Measurements from ENCODE around the gene USP3. TPM values are rescaled to one million over a fixed set of nuclear protein-coding genes. Genes with fewer than 3 reads are reported as not detected.

Gene USP3
- total and polyA plus RNA-seq, 2 of the 13 experiments (the other 11 are each of a cell fraction or from before 2014, with no cell fraction given): 14.3 to 61.2 TPM

DNA sequence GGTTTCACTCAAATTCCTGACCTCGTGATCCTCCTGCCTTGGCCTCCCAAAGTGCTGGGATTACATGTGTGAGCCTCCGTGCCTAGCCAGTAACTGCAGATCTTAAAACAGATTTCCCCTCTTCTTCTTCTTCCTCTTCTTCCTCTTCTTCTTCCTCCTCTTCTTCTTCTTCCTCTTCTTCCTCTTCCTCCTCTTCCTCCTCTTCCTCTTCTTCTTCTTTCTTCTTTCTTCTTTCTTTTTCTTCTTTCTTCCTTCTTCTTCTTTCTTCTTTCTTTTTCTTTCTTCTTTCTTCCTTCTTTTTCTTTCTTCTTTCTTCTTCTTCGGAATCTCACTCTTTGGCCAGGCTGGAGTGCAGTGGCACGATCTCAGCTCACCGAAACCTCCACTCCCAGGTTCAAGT is 7.8 kb downstream of the USP3 start (continued):
- TF ChIP-seq ZNF281 (CRISPR knock-in tag; IDR thresholded peaks at IDR 0.05; ENCODE audit: borderline replicate concordance) (no peak), BATF2 (CRISPR knock-in tag; IDR thresholded peaks at IDR 0.05) (no peak), ZNF3 (CRISPR knock-in tag; IDR thresholded peaks at IDR 0.05) (no peak), XRCC5 (optimal IDR thresholded peaks at IDR 0.05; ENCODE audit: low read length) (no peak), ASH2L (IDR thresholded peaks at IDR 0.05; ENCODE audit: insufficient read length, low read depth, low read length) (no peak), PRMT3 (CRISPR knock-in tag; IDR thresholded peaks at IDR 0.05; ENCODE audit: borderline replicate concordance, low read depth) (no peak), ZNF552 (CRISPR knock-in tag; IDR thresholded peaks at IDR 0.05; ENCODE audit: borderline replicate concordance) (no peak), ZNF564 (CRISPR knock-in tag; IDR thresholded peaks at IDR 0.05) (no peak)
- TF ChIP-seq, protein P1, sequence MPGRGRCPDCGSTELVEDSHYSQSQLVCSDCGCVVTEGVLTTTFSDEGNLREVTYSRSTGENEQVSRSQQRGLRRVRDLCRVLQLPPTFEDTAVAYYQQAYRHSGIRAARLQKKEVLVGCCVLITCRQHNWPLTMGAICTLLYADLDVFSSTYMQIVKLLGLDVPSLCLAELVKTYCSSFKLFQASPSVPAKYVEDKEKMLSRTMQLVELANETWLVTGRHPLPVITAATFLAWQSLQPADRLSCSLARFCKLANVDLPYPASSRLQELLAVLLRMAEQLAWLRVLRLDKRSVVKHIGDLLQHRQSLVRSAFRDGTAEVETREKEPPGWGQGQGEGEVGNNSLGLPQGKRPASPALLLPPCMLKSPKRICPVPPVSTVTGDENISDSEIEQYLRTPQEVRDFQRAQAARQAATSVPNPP (CRISPR knock-in tag; IDR thresholded peaks at IDR 0.05): no peak

GRCh38 chr15:63513271-63513670 is 8.9 kb downstream of the USP3 start:
- FAIRE-seq: no peak
- BruUV-seq (replicated peaks): no TSS peak
- POLR2A ChIA-PET: no interaction called here
- CTCF ChIA-PET (ENCODE audit: low intra/inter-chr PET ratio, low total read pairs): no interaction called here
- Histone ChIP-seq H3K27me3 (ENCODE audit: control insufficient read depth in 1 of 2, insufficient read depth in 2 of 2, low read length in 2 of 2) (no peaks in the 10 kb centered on the region), H3K4me3 (replicated peaks in 1 of 3; ENCODE audit: insufficient read depth in 1 of 3, low read depth in 2 of 3, low read length in 3 of 3) (no peak overlapping the region), H4K20me1 (ENCODE audit: insufficient read depth, low read length) (peaks cover 30% of the 10 kb centered on the region), H3K9ac (ENCODE audit: insufficient read depth, low read depth, low read length) (no peak overlapping the region), H3K4me2 (ENCODE audit: low read depth, low read length) (no peak overlapping the region), H3K9me3 (ENCODE audit: low read length) (no peaks in the 10 kb centered on the region), H3K4me1 (ENCODE audit: insufficient read depth, low read length) (peaks cover 97% of the 10 kb centered on the region), H2AFZ (ENCODE audit: low read length) (no peak overlapping the region), H3K27ac (ENCODE audit: extremely low read length, insufficient read depth, low read length) (no peak overlapping the region), H3K79me2 (ENCODE audit: insufficient read depth, low read length) (peaks cover 100% of the 10 kb centered on the region), H3K36me3 (replicated peaks in 1 of 2; ENCODE audit: control insufficient read depth in 1 of 2, insufficient read depth in 2 of 2, low read length in 2 of 2) (no peaks in the 10 kb centered on the region)
- 90% methylated on average over 6 of the region's 6 CpGs for whole genome bisulfite sequencing (ENCODE audit: low lambda C conversion rate)
- in situ Hi-C loops (cut with HindIII; ENCODE audit: extremely low pct_ligation_motif_present, low pct_unique_long_range_greater_than_20kb) (no loop called here), intact Hi-C loops (cut with micrococcal nuclease; ENCODE audit: unreplicated experiment) (no loop called here)
- no peak for ATAC-seq
- TF ChIP-seq DNMT1 (CRISPR knock-in tag; IDR thresholded peaks at IDR 0.05): no peak
- TF ChIP-seq EP300 (IDR thresholded peaks at IDR 0.05; ENCODE audit: low read depth in 2 of 2, low read length in 2 of 2): no peak
- TF ChIP-seq EP300 (CRISPR knock-in tag; IDR thresholded peaks at IDR 0.05; ENCODE audit: borderline replicate concordance): no peak
- no peak for TF ChIP-seq BRD4 (CRISPR knock-in tag; IDR thresholded peaks at IDR 0.05)
- TF ChIP-seq ZFP62 (CRISPR knock-in tag; IDR thresholded peaks at IDR 0.05): no peak
- TF ChIP-seq ZKSCAN8 (CRISPR knock-in tag; IDR thresholded peaks at IDR 0.05; ENCODE audit: borderline replicate concordance): no peak
- no peak for TF ChIP-seq NFE2 (CRISPR knock-in tag; IDR thresholded peaks at IDR 0.05)
- no peak for DNase-seq (ENCODE audit: low spot score)

Measured in HepG2 (cell line).